Activated CD8-positive, alpha-beta memory T cell treated with anti-CD3 and anti-CD28 coated beads for 24 hours (primary cell): Measurements from ENCODE around the gene SLC2A11.
A peak's percentile ranks its signal among the peaks of the same experiment; 100 is the strongest.
"Not testable (repeated sequence)": the region's sequence is repeated elsewhere in the genome, so short reads cannot be mapped to it uniquely, and the experiment has no call there.

ENCODE experiments used
- DNase-seq: peaks from one replicate; pipeline ENCODE4 v3.0.0-alpha.2; 2020

The SLC2A11 gene

GRCh38 chr22:23909296-23909898 lies 51.7 kb downstream of the SLC2A11 start:
- DNase-seq: no peak

DNA sequence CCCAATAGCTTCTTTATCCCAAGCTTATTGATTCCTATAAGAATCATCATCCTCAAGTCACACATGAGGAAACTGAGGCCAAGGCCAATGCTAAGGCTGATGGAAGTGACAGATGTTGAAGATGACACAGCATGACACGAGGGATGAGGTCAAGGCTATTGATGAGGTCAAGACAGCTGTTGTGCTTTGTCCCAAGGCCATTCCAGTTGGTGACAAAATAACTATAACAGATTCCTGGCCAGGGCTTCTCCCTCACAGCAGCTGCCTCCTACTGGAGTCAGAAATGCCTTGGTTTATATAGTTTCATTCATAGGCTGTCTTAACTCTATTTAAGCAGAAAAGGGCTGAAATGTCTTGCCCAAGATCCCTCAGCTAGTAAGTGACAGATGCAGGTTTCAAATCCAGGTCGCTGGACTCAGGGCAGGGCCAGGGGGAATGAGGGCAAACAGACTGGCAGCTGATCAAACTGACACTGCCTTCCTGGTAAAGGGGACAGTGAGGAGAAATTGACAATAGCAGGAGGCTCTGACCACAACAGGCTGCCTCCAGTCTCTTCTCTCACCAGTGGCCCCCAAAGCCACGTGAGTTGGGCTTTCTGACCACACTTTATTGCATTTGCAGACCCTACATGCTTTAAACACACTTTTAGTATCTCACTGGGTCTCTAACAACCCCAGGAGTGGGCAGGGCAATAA lies 53.0 kb downstream of the SLC2A11 start:
- peak; percentile 33 for DNase-seq

DNA sequence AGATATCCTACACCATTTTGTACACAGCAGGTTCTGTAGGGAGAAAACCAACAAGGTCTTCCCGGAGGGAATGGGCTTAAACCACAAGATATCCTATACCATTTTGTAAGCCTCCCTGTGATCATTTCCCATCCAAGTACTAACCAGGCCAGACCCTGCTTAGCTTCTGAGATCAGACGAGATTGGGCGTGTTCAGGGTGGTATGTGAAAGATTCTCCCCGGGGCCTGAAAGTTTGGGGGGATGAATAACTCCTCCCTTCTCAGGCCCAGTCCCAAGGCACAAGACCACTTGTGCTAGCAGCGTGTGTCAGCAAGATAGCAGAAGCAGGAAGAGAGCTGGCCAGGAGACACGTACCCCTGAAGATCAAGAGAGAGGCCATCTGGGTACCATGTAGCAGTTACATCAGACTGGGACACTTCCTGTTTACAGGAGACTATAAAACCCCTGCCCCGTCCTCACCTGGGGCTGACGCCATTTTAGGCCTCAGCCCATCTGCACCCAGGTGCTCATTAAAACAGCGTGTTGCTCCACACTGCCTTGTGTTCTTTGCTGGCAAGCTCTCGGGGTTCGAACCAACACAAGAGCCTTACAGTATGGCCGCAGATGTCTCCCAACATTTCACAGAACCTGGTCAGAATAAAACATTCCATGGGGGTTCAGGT lies 53.8 kb downstream of the SLC2A11 start:
- peak; percentile 40 for DNase-seq

DNA sequence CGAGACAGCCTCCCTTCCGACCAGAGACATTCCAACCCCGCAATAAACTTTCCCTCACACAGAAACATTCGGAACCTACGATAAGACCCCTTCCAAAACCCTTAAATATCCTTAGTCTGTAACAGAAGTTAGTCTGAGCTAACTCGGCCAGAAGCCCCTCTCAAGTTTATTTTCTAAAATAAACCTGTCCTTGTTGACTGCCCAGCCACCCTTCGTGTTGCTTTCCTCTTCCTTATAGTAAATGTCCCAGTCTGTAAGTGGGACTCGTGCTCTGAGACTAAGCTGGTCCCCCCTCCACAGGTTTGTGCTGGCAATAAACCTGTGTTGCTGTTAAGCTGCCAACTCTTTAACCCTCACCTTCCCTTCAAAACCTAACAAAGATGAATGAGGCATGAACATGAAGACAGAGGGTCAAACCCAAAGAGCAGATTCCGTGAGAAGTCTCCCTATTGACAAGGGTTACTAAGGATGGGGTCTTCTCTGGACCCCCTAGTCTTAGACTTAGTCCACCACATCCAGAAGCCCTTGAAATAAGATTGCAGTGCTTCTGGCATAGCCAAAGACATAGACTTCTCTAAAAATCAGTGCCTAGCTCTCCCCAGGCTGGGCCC lies 54.7 kb downstream of the SLC2A11 start:
- no peak for DNase-seq

DNA sequence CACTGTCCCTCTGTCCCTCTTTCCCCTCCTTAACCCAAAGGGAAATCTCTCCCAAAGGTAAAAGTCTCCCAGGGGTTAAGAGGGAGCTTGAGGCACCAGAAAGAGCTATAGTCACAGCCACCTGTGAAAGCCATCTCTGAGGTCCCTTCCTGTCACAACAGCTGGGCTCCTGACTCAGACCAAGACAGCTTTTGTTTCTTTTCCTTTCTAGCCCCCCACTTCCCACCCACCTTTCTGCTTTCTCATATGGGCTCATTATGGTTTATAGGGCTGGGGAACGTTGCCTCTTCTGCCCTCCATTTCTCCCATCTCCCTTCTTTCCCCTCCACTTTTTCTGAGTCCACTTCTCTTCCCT lies 55.6 kb downstream of the SLC2A11 start:
- no peak for DNase-seq

- peak; percentile 99 for DNase-seq
These were observed 56.1 kb downstream of the SLC2A11 start for GRCh38 chr22:23913661-23914353.

GRCh38 chr22:23915290-23915689 lies 57.6 kb downstream of the SLC2A11 start:
- no peak for DNase-seq

GRCh38 chr22:23920267-23920611 lies 62.6 kb downstream of the SLC2A11 start:
- not testable (repeated sequence) for DNase-seq

- DNase-seq: not testable (repeated sequence)
These were observed 64.0 kb downstream of the SLC2A11 start for GRCh38 chr22:23921586-23922201.

- no peak for DNase-seq
These were observed 65.2 kb downstream of the SLC2A11 start for GRCh38 chr22:23922921-23923320.

DNA sequence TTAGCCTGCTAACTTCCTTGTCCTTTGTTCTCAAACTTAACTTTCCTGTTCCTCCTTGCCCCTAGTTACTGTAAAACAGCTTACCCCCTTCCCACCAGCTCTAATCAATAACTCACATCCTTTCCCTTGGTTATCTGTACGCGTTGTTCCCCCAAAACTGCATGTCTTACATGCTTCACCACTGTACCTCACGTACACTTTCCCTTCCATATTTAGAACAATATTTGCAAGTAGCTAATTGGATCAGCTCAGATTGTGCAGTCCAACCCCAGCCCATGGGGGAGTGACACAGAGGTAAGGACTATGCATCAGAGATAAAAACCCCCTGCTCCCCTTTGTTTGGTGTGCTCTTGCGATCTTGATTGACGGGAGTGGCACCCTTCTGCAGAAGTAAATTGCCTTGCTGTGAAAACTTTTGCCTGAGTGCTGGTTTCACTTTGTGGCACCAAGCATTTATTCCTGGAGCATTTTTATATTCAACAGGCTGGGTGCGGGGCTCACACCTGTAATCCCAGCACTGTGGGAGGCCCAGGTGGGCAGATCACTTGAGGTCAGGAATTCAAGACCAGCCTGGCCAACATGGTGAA lies 67.4 kb downstream of the SLC2A11 start:
- no peak for DNase-seq

DNA sequence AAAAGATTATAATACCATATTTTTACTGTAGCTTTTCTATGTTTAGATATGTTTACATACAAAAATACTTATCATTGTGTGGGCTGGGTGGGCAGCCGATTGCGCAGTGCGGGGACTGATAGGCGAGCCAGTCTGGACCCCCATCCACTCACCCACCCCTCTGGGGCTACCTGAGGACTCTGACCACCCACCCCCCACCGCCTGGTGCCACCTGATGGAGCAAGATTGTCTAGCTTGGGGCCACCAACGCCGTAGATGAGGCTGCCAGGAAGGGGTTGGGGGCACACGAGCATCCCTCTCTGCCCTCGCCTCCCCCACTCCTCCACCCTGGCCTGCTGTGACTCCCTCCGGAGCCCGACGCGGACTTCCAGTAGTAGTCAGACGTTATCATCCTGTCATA lies 68.9 kb downstream of the SLC2A11 start:
- no peak for DNase-seq
